Uterus (tissue), 4 donors: ENCODE measurements around the gene ZNF33A. TPM values are rescaled to one million over a fixed set of nuclear protein-coding genes. Genes with fewer than 3 reads are reported as not detected.
"Not testable (repeated sequence)": the region's sequence is repeated elsewhere in the genome, so short reads cannot be mapped to it uniquely, and the experiment has no call there.

Experiments used
- DNase-seq, 2 donors: peaks; one replicate each; pipeline ENCODE4 v3.0.0-alpha.2; 2019 to 2020
- H3K27ac ChIP-seq, 2 donors: fragments of 200-600 bp; sonication (generic); 1 replicate in 1 of 2; 2 replicates in 1 of 2; pipeline ENCODE4 v1.5.1; 2016 to 2018
- H3K27me3 ChIP-seq, 2 donors: fragments of 200-600 bp; sonication (generic); one replicate each; pipeline ENCODE4 v1.5.1; 2018 to 2019; ENCODE audit warnings: control low read depth in 1 of 2
- H3K36me3 ChIP-seq, 2 donors: fragments of 200-600 bp; sonication (generic); one replicate each; pipeline ENCODE4 v1.5.1; 2019; ENCODE audit warnings: control low read depth in 1 of 2
- H3K4me1 ChIP-seq, 2 donors: fragments of 200-600 bp; sonication (generic); one replicate each; pipeline ENCODE4 v1.5.1; 2018 to 2019; ENCODE audit warnings: control low read depth in 1 of 2
- H3K4me3 ChIP-seq, 2 donors: fragments of 200-600 bp; sonication (generic); 1 replicate in 1 of 2; 2 replicates in 1 of 2; pipeline ENCODE4 v1.5.1; 2018 to 2019; ENCODE audit warnings: mild to moderate bottlenecking in 1 of 2
- H3K9me3 ChIP-seq, 2 donors: fragments of 200-600 bp; sonication (generic); one replicate each; pipeline ENCODE4 v1.5.1; 2019; ENCODE audit warnings: control low read depth in 1 of 2
- CTCF ChIP-seq, 4 experiments: fragments of 200-600 bp in 2 of 4; fragments of 450-650 bp in 2 of 4; sonication (generic) in 2 of 4; IDR thresholded peaks; one replicate each; pipeline ENCODE4 v1.5.1; 2016 to 2019; ENCODE audit warnings: antibody characterized with exemption in 4 of 4, mild to moderate bottlenecking in 2 of 4, moderate library complexity in 1 of 4
- POLR2A ChIP-seq, 2 donors: fragments of 450-650 bp; IDR thresholded peaks; one replicate each; pipeline ENCODE4 v1.6.1; 2016; ENCODE audit warnings: antibody characterized with exemption in 2 of 2, mild to moderate bottlenecking in 1 of 2, moderate library complexity in 1 of 2
- intact Hi-C: fragments of 100-400 bp; cut with DNase I; formaldehyde crosslinking; loops from one replicate; pipeline ENCODE4 v1.15.1; 2023; ENCODE audit warnings: low total_unique reads
- total RNA-seq, 4 donors: library from RNA; depleted of rRNA in 3 of 4; stranded (reverse); fragments of >200 nt in 3 of 4; gene quantifications; one replicate each; pipeline versions ENCODE4 v1.1.0 to v1.2.4, GENCODE V29; 2014 to 2023
- donor health status: DM: yes; HTN: yes; CAD: no.

Gene ZNF33A
- total RNA-seq, 4 donors from 2014 or later, result 21.8 to 77.8 (median 33.9) TPM

GRCh38 chr10:37976091-37976879 is 34.2 kb upstream of the ZNF33A start, which contains the start of gene ZNF25:
Gene ZNF25, minus strand, starts transcription at chr10:37976647. Its CDS starts 4,925 bp downstream, at chr10:37971722.
- H3K9me3 ChIP-seq, result no peaks in the 10 kb centered on the region
- DNase-seq, result peak; percentile 99
- H3K27ac ChIP-seq, result peak within 1 kb of the TSS; percentile 95
- TF ChIP-seq POLR2A (IDR thresholded peaks at IDR 0.05) (peak; percentile 74 to 88), CTCF (IDR thresholded peaks at IDR 0.05) (peak; percentile 88 to 94 (median 90))
- H3K27me3 ChIP-seq, result no peaks in the 10 kb centered on the region
- no peaks in the 10 kb centered on the region for H3K4me1 ChIP-seq
- H3K36me3 ChIP-seq, result no peaks in the 10 kb centered on the region
- intact Hi-C loops, result loop anchor here (10.0 kb wide), 1 partner anchor 121 kb away; the partner anchor contains the start of gene ZNF248
- H3K4me3 ChIP-seq, result peak within 1 kb of the TSS; percentile 59 to 85

GRCh38 chr10:37976880-37977203 is 33.6 kb upstream of the ZNF33A start:
- intact Hi-C loops, result loop anchor here (10.0 kb wide), 1 partner anchor 122 kb away; the partner anchor contains the start of gene ZNF248
- Histone ChIP-seq H3K27me3 (no peaks in the 10 kb centered on the region), H3K9me3 (no peaks in the 10 kb centered on the region), H3K27ac (peak overlapping the region; percentile 95), H3K36me3 (no peaks in the 10 kb centered on the region), H3K4me3 (peak overlapping the region; percentile 59 to 85), H3K4me1 (no peaks in the 10 kb centered on the region)
- TF ChIP-seq CTCF (IDR thresholded peaks at IDR 0.05) (no peak), POLR2A (IDR thresholded peaks at IDR 0.05) (no peak)
- no peak for DNase-seq

GRCh38 chr10:37991655-37992054 is 18.8 kb upstream of the ZNF33A start:
- Histone ChIP-seq H3K4me3 (no peak overlapping the region), H3K27ac (no peak overlapping the region), H3K4me1 (no peaks in the 10 kb centered on the region), H3K36me3 (no peaks in the 10 kb centered on the region), H3K27me3 (no peaks in the 10 kb centered on the region), H3K9me3 (no peaks in the 10 kb centered on the region)
- TF ChIP-seq CTCF (IDR thresholded peaks at IDR 0.05), result no peak
- no peak for TF ChIP-seq POLR2A (IDR thresholded peaks at IDR 0.05)
- no peak for DNase-seq
- intact Hi-C loops, result no loop called here

GRCh38 chr10:37992083-37992482 is 18.4 kb upstream of the ZNF33A start:
- H3K9me3 ChIP-seq, result no peaks in the 10 kb centered on the region
- no peak for DNase-seq
- TF ChIP-seq CTCF (IDR thresholded peaks at IDR 0.05) (no peak), POLR2A (IDR thresholded peaks at IDR 0.05) (no peak)
- H3K27ac ChIP-seq, result no peak overlapping the region
- no peaks in the 10 kb centered on the region for H3K27me3 ChIP-seq
- H3K36me3 ChIP-seq, result no peaks in the 10 kb centered on the region
- no peak overlapping the region for H3K4me3 ChIP-seq
- intact Hi-C loops, result no loop called here
- H3K4me1 ChIP-seq, result no peaks in the 10 kb centered on the region

- H3K36me3 ChIP-seq, intact Hi-C loops, H3K27me3 ChIP-seq, H3K4me3 ChIP-seq, H3K27ac ChIP-seq, H3K9me3 ChIP-seq, DNase-seq, H3K4me1 ChIP-seq: not testable (repeated sequence)
Measured at GRCh38 chr10:37998920-37999319, 11.6 kb upstream of the ZNF33A start.

GRCh38 chr10:38000474-38000873 is 10.0 kb upstream of the ZNF33A start:
- not testable (repeated sequence) for H3K4me1 ChIP-seq, DNase-seq

More at GRCh38 chr10:38000474-38000873, 10.0 kb upstream of the ZNF33A start:
- H3K27ac ChIP-seq, H3K4me3 ChIP-seq, intact Hi-C loops, H3K9me3 ChIP-seq, H3K36me3 ChIP-seq, H3K27me3 ChIP-seq: not testable (repeated sequence)
